Right lobe of liver (tissue), 4 donors: Measurements from ENCODE around the gene MUTYH.

Source experiments
- CTCF ChIP-seq, 4 donors: fragments of 200-600 bp in 3 of 4; fragments of 450-650 bp in 1 of 4; IDR thresholded peaks; one replicate each; pipeline versions ENCODE4 v1.5.1 to v1.8.0; 2016 to 2022; ENCODE audit warnings: antibody characterized with exemption in 4 of 4, mild to moderate bottlenecking in 2 of 4
- POLR2A ChIP-seq: fragments of 450-650 bp; IDR thresholded peaks from one replicate; pipeline ENCODE4 v1.6.1; 2017; ENCODE audit warnings: antibody characterized with exemption, mild to moderate bottlenecking
- donor health status: DM: no; HTN: no; CAD: no.
- donor health status: DM: no; HTN: no; CAD: no.
- donor health status: DM: no; HTN: yes; CAD: no.

DNA sequence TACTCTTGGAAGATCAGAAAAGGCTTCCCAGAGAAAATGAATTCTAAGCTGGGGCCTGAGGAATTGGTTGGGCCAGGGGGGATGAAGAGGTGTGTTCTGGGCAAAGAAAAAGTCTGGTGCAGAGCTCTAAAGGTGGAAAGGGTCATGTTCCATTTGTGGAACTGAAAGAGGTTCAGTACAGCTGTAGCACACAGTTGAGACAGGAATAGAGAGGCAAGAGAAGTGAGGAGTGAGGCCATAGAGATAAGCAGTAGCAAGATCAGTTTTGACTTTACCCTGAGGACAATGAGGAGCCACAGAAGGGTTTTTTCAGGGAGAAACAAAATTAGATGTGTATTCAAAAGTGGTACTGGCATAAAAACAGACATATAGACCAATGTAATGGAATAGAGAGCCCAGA lies 30.3 kb upstream of the MUTYH start:
- TF ChIP-seq CTCF (IDR thresholded peaks at IDR 0.05), result no peak
- TF ChIP-seq POLR2A, result no peak
